Measurements from ENCODE around the gene PRSS12.
"Not testable (repeated sequence)": the region's sequence is repeated elsewhere in the genome, so short reads cannot be mapped to it uniquely, and the experiment has no call there.

Gene PRSS12

GRCh38 chr4:118352843-118353533 is at the start of gene PRSS12:
TSS of gene PRSS12 (minus strand) at chr4:118353003. CDS start at chr4:118352720, 283 bp downstream.
- DNase-seq (ENCODE audit: low spot score), result no peak

GRCh38 chr4:118400356-118400755 is 47.6 kb upstream of the PRSS12 start:
- no peak for DNase-seq (ENCODE audit: low spot score)

- DNase-seq (ENCODE audit: low spot score), result not testable (repeated sequence)
These were observed 47.1 kb upstream of the PRSS12 start for GRCh38 chr4:118399883-118400282.

- DNase-seq (ENCODE audit: low spot score), result no peak
These were observed 45.7 kb upstream of the PRSS12 start for GRCh38 chr4:118398226-118399090.

GRCh38 chr4:118397623-118397979 is 44.8 kb upstream of the PRSS12 start:
- no peak for DNase-seq (ENCODE audit: low spot score)

- DNase-seq (ENCODE audit: low spot score), result no peak
These were observed 44.2 kb upstream of the PRSS12 start for GRCh38 chr4:118396881-118397622.

- DNase-seq (ENCODE audit: low spot score), result no peak
These were observed 42.3 kb upstream of the PRSS12 start for GRCh38 chr4:118395057-118395644.

- not testable (repeated sequence) for DNase-seq (ENCODE audit: low spot score)
These were observed 39.7 kb upstream of the PRSS12 start for GRCh38 chr4:118392509-118392908.

- no peak for DNase-seq (ENCODE audit: low spot score)
These were observed 37.3 kb upstream of the PRSS12 start for GRCh38 chr4:118390121-118390520.

- no peak for DNase-seq (ENCODE audit: low spot score)
These were observed 36.9 kb upstream of the PRSS12 start for GRCh38 chr4:118389721-118390120.

GRCh38 chr4:118388606-118389005 is 35.8 kb upstream of the PRSS12 start:
- no peak for DNase-seq (ENCODE audit: low spot score)

GRCh38 chr4:118381902-118382301 is 29.1 kb upstream of the PRSS12 start:
- no peak for DNase-seq (ENCODE audit: low spot score)

- no peak for DNase-seq (ENCODE audit: low spot score)
These were observed 20.9 kb upstream of the PRSS12 start for GRCh38 chr4:118373614-118374255.

- DNase-seq (ENCODE audit: low spot score), result no peak
These were observed 19.4 kb upstream of the PRSS12 start for GRCh38 chr4:118372251-118372650.

- DNase-seq (ENCODE audit: low spot score), result no peak
These were observed 16.4 kb upstream of the PRSS12 start for GRCh38 chr4:118369231-118369630.

- no peak for DNase-seq (ENCODE audit: low spot score)
These were observed 15.1 kb upstream of the PRSS12 start for GRCh38 chr4:118367872-118368271.

GRCh38 chr4:118367361-118367760 is 14.6 kb upstream of the PRSS12 start:
- DNase-seq (ENCODE audit: low spot score), result no peak

- DNase-seq (ENCODE audit: low spot score), result no peak
These were observed 10.4 kb upstream of the PRSS12 start for GRCh38 chr4:118363166-118363565.

GRCh38 chr4:118361192-118361591 is 8.4 kb upstream of the PRSS12 start:
- no peak for DNase-seq (ENCODE audit: low spot score)

- no peak for DNase-seq (ENCODE audit: low spot score)
These were observed 7.3 kb upstream of the PRSS12 start for GRCh38 chr4:118360106-118360505.

- no peak for DNase-seq (ENCODE audit: low spot score)
These were observed 4.8 kb upstream of the PRSS12 start for GRCh38 chr4:118357601-118358000.

GRCh38 chr4:118356731-118357130 is 3.9 kb upstream of the PRSS12 start:
- no peak for DNase-seq (ENCODE audit: low spot score)
